GM21825 (cell line): ENCODE data around the gene DET1.
A peak's percentile ranks its signal among the peaks of the same experiment; 100 is the strongest.

Experiments
- ATAC-seq: cut with Tn5 transposase; IDR thresholded peaks from one replicate; pipeline ENCODE4 v1.9.1; 2021; ENCODE audit warnings: mild to moderate bottlenecking, moderate library complexity; ENCODE audit not compliant: unreplicated experiment

The DET1 gene

DNA sequence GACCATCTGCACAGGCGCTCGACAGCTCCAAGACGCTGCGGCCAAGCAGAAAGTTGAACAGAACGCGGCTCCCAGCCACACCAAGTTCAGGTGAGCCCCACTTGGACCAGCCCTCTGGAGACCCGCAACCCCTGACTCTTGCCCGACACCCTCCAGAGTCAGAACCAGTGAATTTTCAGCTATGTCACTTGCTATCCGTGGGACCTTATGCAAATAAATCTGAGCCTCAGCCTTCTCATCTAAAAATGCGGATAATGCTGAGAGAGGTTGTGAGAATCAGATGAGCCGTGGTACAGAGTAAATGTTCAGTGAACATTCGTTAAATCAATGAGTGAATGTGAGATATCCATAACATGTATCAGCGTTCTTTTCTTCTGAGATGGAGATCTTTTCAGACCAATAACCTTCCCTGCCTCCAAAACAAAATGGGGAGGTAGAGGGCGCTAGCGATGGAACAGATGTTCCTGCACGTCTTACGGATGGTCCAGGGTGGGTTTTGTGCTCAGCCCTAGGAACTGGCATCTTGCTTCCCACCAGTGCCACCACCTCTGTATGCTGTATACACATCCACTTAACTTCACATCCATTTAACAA, 78.4 kb downstream of the DET1 start:
- ATAC-seq, result no peak

DNA sequence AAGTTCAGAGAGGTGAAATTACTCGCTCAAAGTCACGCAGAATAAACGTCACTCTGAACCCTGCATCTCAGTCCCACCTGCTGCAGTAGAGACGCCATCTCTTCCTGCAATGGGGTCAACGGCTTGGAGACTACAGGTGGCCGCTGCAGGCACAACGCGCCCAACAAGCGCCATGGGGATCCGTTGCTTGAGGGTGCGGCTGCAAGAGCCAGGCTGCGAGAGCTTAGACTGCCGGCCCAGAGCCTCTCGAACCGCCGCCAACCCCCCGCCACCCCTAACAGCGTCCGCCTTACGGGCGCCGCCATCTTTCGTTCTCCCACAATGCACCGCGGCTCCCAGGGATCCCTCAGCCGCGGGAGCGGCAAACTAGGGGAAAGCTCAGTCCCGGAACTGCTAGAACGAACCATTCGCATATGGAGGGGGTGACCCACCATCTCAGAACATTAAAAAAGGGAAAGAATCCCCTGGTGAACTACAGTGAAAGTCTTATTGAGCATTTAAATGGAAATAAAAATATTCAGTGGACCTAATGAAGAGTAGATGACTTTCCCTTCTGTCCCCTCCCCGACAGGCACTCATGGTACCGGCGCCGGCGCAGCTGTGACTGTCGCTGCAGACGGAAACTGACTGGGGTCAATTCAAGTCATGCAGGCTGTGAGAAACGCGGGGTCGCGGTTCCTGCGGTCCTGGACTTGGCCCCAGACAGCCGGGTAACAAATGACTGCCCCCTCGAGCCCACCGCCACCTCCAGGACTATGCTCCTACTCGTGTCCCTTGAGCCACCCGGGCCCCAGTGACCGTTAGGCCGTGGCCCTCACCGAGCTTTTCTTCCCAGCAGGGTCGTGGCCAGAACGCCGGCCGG, 79.2 kb downstream of the DET1 start, which contains the start of the genes MRPL46 and MRPS11:
Gene MRPL46, minus strand, starts transcription at position 316 of the 862 bp plus-strand sequence. Its CDS starts 11 bp downstream, at position 305.
Gene MRPS11, plus strand, starts transcription at position 636 of the 862 bp plus-strand sequence. Its CDS starts 10 bp downstream, at position 646.
- ATAC-seq, result peak; percentile 84

DNA sequence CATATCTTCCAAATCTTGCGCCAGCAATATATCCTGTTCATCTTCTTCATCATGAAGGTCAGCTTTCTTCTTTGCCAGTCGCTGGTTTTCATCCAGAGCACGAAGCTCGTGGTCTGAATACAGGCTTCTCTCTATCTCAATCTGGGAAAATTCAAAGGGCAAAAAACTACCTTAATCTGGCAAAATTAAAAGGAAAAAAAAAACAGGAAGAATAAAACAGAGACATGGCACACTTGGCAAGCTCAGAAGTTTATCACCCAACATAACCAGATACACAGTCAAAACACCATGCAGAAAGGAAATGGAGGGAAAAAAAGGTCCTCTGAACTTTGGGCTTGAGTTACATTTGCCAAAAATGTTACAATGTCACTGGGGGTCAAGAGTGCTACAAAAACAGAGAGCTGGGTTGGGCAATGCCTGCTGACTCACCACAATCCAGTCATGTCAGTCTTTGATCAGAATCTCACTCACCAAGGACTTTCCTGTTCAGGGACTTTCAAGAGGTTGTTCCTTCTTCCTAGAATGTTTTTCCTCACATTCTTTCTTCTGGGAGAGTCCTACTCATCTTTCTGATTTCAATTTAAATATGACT, 80.8 kb downstream of the DET1 start:
- ATAC-seq, result no peak

DNA sequence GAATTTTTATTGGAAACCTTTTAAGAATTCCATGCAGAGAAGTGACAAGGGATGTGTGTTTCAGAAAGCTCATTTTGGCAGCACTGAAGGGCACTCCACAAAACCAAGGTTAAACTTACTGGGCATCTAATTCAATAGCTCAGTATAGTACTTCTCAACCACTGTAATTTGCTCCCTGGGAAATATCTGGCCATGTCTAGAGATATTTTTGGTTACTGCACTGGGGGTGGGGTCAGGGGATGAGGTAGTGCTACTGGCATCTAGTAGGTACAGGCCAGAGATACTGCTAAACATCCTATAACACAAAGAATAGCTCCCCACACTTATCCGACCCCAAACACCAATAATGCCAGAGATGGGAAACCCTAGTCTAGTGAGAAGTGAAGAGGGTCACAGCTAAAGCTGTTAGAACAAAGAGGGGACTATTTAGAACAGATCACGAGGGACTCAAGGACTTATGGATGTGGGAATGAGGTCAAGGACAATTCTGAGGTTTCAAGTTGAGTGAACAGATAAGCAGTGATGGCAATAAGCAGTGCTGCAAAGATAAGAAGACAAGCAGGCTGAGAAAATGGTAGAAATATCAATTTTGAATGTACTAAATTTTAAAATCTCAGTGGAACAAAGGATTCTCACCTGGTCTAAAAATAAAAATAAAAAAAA, 82.5 kb downstream of the DET1 start:
- ATAC-seq, result no peak
